OCI-LY7 (cell line): ENCODE measurements around the gene C2CD5. TPM values are rescaled to one million over a fixed set of nuclear protein-coding genes. Genes with fewer than 3 reads are reported as not detected.

ENCODE experiments used
- BruUV-seq: library from RNA; stranded (reverse); fragments of 400-500 nt; replicated peaks from 2 replicates; lab custom pipeline; 2021; lab: Mats Ljungman, UMichigan
- CTCF ChIA-PET: fragments of 300-600 bp; sonication (Branson Sonifier 250); formaldehyde crosslinking; loops from one replicate; lab custom pipeline; 2022; ENCODE audit warnings: antibody characterized with exemption; ENCODE audit not compliant: unreplicated experiment; lab: Charles Lee
- POLR2A ChIA-PET: fragments of 300-600 bp; sonication (Branson Sonifier 250); formaldehyde crosslinking; loops from one replicate; lab custom pipeline; 2022; ENCODE audit warnings: antibody characterized with exemption; lab: Charles Lee
- DNase-seq: peaks from one replicate; pipeline ENCODE4 v3.0.0-alpha.2; 2015; ENCODE audit warnings: low spot score
- H2AFZ ChIP-seq: fragments of 200-600 bp; sonication (generic), shearing (Covaris generic); 2 replicates; pipeline ENCODE4 v1.6.1; 2014; ENCODE audit warnings: mild to moderate bottlenecking, antibody characterized with exemption, low read length, moderate library complexity
- H3K27ac ChIP-seq: fragments of 200-600 bp; sonication (generic); 2 replicates; pipeline ENCODE4 v1.5.1; 2014; ENCODE audit warnings: mixed run types, low read depth, mild to moderate bottlenecking, moderate library complexity, low read length, inconsistent platforms; ENCODE audit not compliant: poor library complexity, severe bottlenecking
- H3K36me3 ChIP-seq: fragments of 200-600 bp; sonication (generic); 2 replicates; pipeline ENCODE4 v1.6.1; 2014; ENCODE audit warnings: mild to moderate bottlenecking, antibody characterized with exemption, low read length, moderate library complexity, mixed read lengths; ENCODE audit not compliant: insufficient read depth
- H3K4me1 ChIP-seq: fragments of 200-600 bp; sonication (generic); 2 replicates; pipeline ENCODE4 v1.5.1; 2014; ENCODE audit warnings: mild to moderate bottlenecking, low read length; ENCODE audit not compliant: insufficient read depth, poor library complexity, severe bottlenecking
- H3K4me2 ChIP-seq: fragments of 200-600 bp; sonication (generic); 2 replicates; pipeline ENCODE4 v1.6.1; 2014; ENCODE audit warnings: mild to moderate bottlenecking, low read length
- H3K4me3 ChIP-seq: fragments of 200-600 bp; sonication (generic); 2 replicates; pipeline ENCODE4 v1.5.1; 2014; ENCODE audit warnings: mild to moderate bottlenecking, low read depth, low read length; ENCODE audit not compliant: poor library complexity, severe bottlenecking
- H3K79me2 ChIP-seq: fragments of 200-600 bp; sonication (generic); 2 replicates; pipeline ENCODE4 v1.6.1; 2016; ENCODE audit warnings: low read depth, mild to moderate bottlenecking, low read length, moderate library complexity, mixed read lengths; ENCODE audit not compliant: insufficient read depth
- H3K9me2 ChIP-seq: fragments of 200-600 bp; sonication (generic); 2 replicates; pipeline ENCODE4 v1.6.1; 2016; ENCODE audit warnings: mild to moderate bottlenecking, low read length, mixed read lengths; ENCODE audit not compliant: insufficient read depth
- H3K9me3 ChIP-seq: fragments of 200-600 bp; sonication (generic); 2 replicates; pipeline ENCODE4 v1.6.1; 2014; ENCODE audit warnings: mild to moderate bottlenecking, mixed run types, low read length, mixed read lengths
- H4K20me1 ChIP-seq: fragments of 200-600 bp; sonication (generic); 2 replicates; pipeline ENCODE4 v1.6.1; 2014; ENCODE audit warnings: mild to moderate bottlenecking, antibody characterized with exemption, low read length, moderate library complexity, mixed read lengths; ENCODE audit not compliant: insufficient read depth
- EZH2phosphoT487 ChIP-seq: fragments of 200-600 bp; sonication (generic); IDR thresholded peaks from 2 replicates; pipeline ENCODE4 v1.6.1; 2018; ENCODE audit warnings: low read depth, borderline replicate concordance, mild to moderate bottlenecking, mixed run types, antibody characterized with exemption, low read length, moderate library complexity, mixed read lengths
- intact Hi-C: fragments of 100-400 bp; cut with micrococcal nuclease; formaldehyde crosslinking; loops from one replicate; pipeline ENCODE4 v1.10.0; 2022; ENCODE audit not compliant: unreplicated experiment
- total RNA-seq, 2 experiments: library from RNA; depleted of rRNA in 1 of 2; stranded (reverse); fragments of >200 nt in 1 of 2; shearing (Covaris generic) in 1 of 2; gene quantifications; 2 replicates each; pipeline ENCODE4 v1.2.3, GENCODE V29; 2014 to 2022
- TF ChIP-seq, protein P1 (sequence below): fragments of 200-600 bp; sonication (generic); conservative IDR thresholded peaks from 2 replicates; pipeline ENCODE4 v1.5.1; 2014; ENCODE audit warnings: mild to moderate bottlenecking, antibody characterized with exemption, low read length, moderate library complexity, mixed read lengths

C2CD5 gene
- total RNA-seq, 2 experiments from 2014 or later: 28.4 to 50.2 TPM

DNA sequence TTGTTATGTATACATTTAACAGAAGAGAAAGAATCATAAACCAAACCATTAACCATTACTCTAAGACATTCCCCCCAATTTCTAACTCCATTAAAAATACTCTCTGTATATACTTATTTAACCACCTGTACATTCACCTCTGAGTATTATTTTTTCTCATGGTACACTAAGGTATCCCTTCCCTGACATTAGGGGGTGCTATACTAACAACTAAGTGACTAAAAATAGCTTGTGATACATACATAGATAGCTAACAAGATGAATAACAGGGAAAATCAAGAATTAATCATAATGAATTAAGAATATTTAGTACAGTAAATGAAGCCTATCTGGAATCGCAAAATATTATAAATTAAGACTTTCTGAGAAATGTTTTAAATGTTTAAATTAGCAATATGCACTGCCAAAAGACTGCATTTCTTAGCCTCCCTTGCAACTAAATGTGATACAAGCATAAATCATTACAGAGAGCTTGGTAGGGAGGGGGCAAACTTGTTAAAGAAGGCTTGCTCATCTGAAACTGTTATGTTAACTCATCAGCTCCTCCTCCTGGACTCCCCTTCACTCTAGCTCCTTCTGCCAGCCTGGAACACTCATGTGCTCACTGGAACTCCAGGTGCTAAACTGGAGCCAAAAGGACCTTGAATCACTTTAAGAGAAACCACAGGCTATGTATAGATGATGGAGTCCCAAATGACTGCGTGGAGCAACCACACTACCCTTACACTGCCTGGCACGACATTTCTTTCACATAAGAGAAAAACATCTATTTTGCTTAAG lies 14.9 kb downstream of the C2CD5 start:
- POLR2A ChIA-PET: interaction anchor here (0.6 to 0.7 kb wide), 2 partner anchors 33 to 217 kb away, joined by 3 to 4 read pairs; no protein-coding TSS in a partner anchor
- Histone ChIP-seq H3K4me3 (no peak overlapping the region), H3K9me2 (no peaks in the 10 kb centered on the region), H2AFZ (no peak overlapping the region), H3K79me2 (peaks cover 1% of the 10 kb centered on the region; the same call in 1 of the 2 replicates), H3K4me2 (no peak overlapping the region), H3K27ac (no peak overlapping the region), H3K36me3 (peaks cover 79% of the 10 kb centered on the region), H3K4me1 (no peaks in the 10 kb centered on the region), H4K20me1 (no peaks in the 10 kb centered on the region), H3K9me3 (peaks cover 13% of the 10 kb centered on the region)
- DNase-seq: peak; percentile 46
- CTCF ChIA-PET: no interaction called here
- no peak for TF ChIP-seq EZH2phosphoT487
- TF ChIP-seq, protein P1, sequence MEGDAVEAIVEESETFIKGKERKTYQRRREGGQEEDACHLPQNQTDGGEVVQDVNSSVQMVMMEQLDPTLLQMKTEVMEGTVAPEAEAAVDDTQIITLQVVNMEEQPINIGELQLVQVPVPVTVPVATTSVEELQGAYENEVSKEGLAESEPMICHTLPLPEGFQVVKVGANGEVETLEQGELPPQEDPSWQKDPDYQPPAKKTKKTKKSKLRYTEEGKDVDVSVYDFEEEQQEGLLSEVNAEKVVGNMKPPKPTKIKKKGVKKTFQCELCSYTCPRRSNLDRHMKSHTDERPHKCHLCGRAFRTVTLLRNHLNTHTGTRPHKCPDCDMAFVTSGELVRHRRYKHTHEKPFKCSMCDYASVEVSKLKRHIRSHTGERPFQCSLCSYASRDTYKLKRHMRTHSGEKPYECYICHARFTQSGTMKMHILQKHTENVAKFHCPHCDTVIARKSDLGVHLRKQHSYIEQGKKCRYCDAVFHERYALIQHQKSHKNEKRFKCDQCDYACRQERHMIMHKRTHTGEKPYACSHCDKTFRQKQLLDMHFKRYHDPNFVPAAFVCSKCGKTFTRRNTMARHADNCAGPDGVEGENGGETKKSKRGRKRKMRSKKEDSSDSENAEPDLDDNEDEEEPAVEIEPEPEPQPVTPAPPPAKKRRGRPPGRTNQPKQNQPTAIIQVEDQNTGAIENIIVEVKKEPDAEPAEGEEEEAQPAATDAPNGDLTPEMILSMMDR: peak; percentile 78
- intact Hi-C loops: no loop called here
- no TSS peak for BruUV-seq

DNA sequence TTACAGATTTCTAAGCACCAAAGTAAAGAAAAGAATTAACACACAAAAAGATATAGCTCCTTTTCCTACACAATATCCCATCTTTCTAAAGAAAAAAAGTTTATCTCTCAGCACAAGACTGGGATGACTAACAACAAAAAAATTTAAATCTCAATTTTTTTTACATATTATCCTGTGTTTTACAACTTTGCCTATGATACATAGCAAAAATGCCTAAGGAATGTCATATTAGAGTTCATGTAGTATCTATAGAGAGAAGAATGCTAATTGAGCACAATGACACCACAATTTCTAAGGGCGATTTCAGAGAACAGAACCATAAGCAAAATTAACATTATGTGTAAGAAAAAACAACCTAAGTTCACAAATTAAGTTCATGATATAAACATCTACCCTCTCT lies 16.3 kb downstream of the C2CD5 start:
- Histone ChIP-seq H2AFZ (no peak overlapping the region), H4K20me1 (no peaks in the 10 kb centered on the region), H3K9me3 (peaks cover 13% of the 10 kb centered on the region), H3K4me3 (no peak overlapping the region), H3K4me2 (no peak overlapping the region), H3K79me2 (no peaks in the 10 kb centered on the region; the same call in 1 of the 2 replicates), H3K4me1 (no peaks in the 10 kb centered on the region), H3K27ac (no peak overlapping the region), H3K9me2 (no peaks in the 10 kb centered on the region), H3K36me3 (peaks cover 80% of the 10 kb centered on the region)
- POLR2A ChIA-PET: interaction anchor here (1.0 kb wide), 1 partner anchor 26 kb away, joined by 3 read pairs; no protein-coding TSS in a partner anchor
- CTCF ChIA-PET: no interaction called here
- BruUV-seq: no TSS peak
- no peak for TF ChIP-seq EZH2phosphoT487
- TF ChIP-seq, protein P1: no peak
- intact Hi-C loops: no loop called here
- no peak for DNase-seq

DNA sequence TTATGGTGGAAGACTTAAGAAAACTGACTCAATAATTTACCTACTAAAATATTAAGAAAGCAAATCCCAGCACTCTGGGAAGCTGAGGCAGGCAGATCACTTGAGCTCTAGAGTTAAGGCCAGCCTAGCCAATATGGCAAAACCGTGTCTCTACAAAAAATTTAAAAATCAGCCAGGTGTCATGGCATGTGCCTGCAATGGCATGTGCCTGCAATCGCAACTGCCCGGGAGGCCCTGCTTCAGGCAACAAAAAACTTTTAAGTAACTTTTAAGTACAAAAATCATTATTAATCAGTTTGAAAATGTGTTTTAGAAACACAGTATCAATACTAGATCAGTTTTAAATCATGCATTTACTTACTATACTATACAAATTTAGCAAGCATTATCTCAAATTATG lies 17.5 kb downstream of the C2CD5 start:
- Histone ChIP-seq H3K79me2 (no peaks in the 10 kb centered on the region; the same call in 1 of the 2 replicates), H3K4me1 (no peaks in the 10 kb centered on the region), H3K27ac (no peak overlapping the region), H3K9me2 (no peaks in the 10 kb centered on the region), H2AFZ (no peak overlapping the region), H3K36me3 (peaks cover 80% of the 10 kb centered on the region), H3K9me3 (peaks cover 10% of the 10 kb centered on the region), H4K20me1 (no peaks in the 10 kb centered on the region), H3K4me3 (no peak overlapping the region), H3K4me2 (no peak overlapping the region)
- intact Hi-C loops: no loop called here
- DNase-seq: no peak
- ChIA-PET CTCF (no interaction called here), POLR2A (interaction anchor here (0.8 to 1.3 kb wide), 3 partner anchors 21 to 35 kb away, joined by 3 to 6 read pairs (median 5); no protein-coding TSS in a partner anchor)
- no TSS peak for BruUV-seq
- TF ChIP-seq, protein P1: no peak
- TF ChIP-seq EZH2phosphoT487: no peak
